MM.1S (cell line): ENCODE results near the gene CHRNB4.

Experiments used
- DNase-seq: peaks from one replicate; pipeline ENCODE4 v3.0.0-alpha.2; 2015
- H2AFZ ChIP-seq: fragments of 300-600 bp; sonication (generic); 2 replicates; pipeline ENCODE4 v1.6.0; 2016; ENCODE audit warnings: antibody characterized with exemption, low read length
- H3F3A ChIP-seq: fragments of 300-600 bp; sonication (generic); 2 replicates; pipeline ENCODE4 v1.6.1; 2016; ENCODE audit warnings: mild to moderate bottlenecking, antibody characterized with exemption, low read length, moderate library complexity, mixed read lengths; ENCODE audit not compliant: insufficient read depth
- H3K27ac ChIP-seq: fragments of 300-600 bp; sonication (generic); 2 replicates; pipeline ENCODE4 v1.5.1; 2016; ENCODE audit warnings: mild to moderate bottlenecking, low read length
- H3K27me3 ChIP-seq: fragments of 300-600 bp; sonication (generic); replicated peaks from 2 replicates; pipeline ENCODE4 v1.6.0; 2016; ENCODE audit warnings: low read length; ENCODE audit not compliant: insufficient read depth
- H3K36me3 ChIP-seq: fragments of 300-600 bp; sonication (generic); replicated peaks from 2 replicates; pipeline ENCODE4 v1.6.1; 2016; ENCODE audit warnings: mild to moderate bottlenecking, low read length, mixed read lengths; ENCODE audit not compliant: insufficient read depth
- H3K4me1 ChIP-seq: fragments of 300-600 bp; sonication (generic); 2 replicates; pipeline ENCODE4 v1.6.1; 2016; ENCODE audit warnings: low read length, mixed read lengths
- H3K4me2 ChIP-seq: fragments of 300-600 bp; sonication (generic); 2 replicates; pipeline ENCODE4 v1.6.0; 2016; ENCODE audit warnings: low read depth, low read length
- H3K4me3 ChIP-seq: fragments of 300-600 bp; sonication (generic); 2 replicates; pipeline ENCODE4 v1.5.1; 2016; ENCODE audit warnings: low read length, mixed read lengths
- H3K79me2 ChIP-seq: fragments of 300-600 bp; sonication (generic); 2 replicates; pipeline ENCODE4 v1.6.1; 2016; ENCODE audit warnings: mixed run types, low read length, mixed read lengths
- H3K9ac ChIP-seq: fragments of 300-600 bp; sonication (generic); 2 replicates; pipeline ENCODE4 v1.6.1; 2016; ENCODE audit warnings: low read length, mixed read lengths
- H3K9me2 ChIP-seq: fragments of 300-600 bp; sonication (generic); replicated peaks from 2 replicates; pipeline ENCODE4 v1.6.1; 2016; ENCODE audit warnings: mild to moderate bottlenecking, low read length, mixed read lengths; ENCODE audit not compliant: insufficient read depth
- H3K9me3 ChIP-seq: fragments of 300-600 bp; sonication (generic); replicated peaks from 2 replicates; pipeline ENCODE4 v1.6.1; 2016; ENCODE audit warnings: mild to moderate bottlenecking, low read length, mixed read lengths; ENCODE audit not compliant: insufficient read depth
- H4K20me1 ChIP-seq: fragments of 300-600 bp; sonication (generic); 2 replicates; pipeline ENCODE4 v1.6.1; 2016; ENCODE audit warnings: mild to moderate bottlenecking, low read length, moderate library complexity, mixed read lengths; ENCODE audit not compliant: insufficient read depth
- EZH2 ChIP-seq: fragments of 300-600 bp; sonication (generic); optimal IDR thresholded peaks from 2 replicates; pipeline ENCODE3; 2017; ENCODE audit warnings: low read depth, mild to moderate bottlenecking, antibody characterized with exemption, low read length, mixed read lengths
- EZH2phosphoT487 ChIP-seq: fragments of 300-600 bp; sonication (generic); IDR thresholded peaks from 2 replicates; pipeline ENCODE4 v1.6.1; 2018; ENCODE audit warnings: antibody characterized with exemption, low read length
- TF ChIP-seq, protein P1 (sequence below): fragments of 300-600 bp; sonication (generic); IDR thresholded peaks from 2 replicates; pipeline ENCODE4 v1.5.1; 2016; ENCODE audit warnings: antibody characterized with exemption, low read length, mixed read lengths

CHRNB4 gene

GRCh38 chr15:78626381-78626995 is 14.5 kb downstream of the CHRNB4 start:
- Histone ChIP-seq H3K27ac (no peak overlapping the region), H3K36me3 (no peaks in the 10 kb centered on the region), H3F3A (no peaks in the 10 kb centered on the region), H4K20me1 (no peaks in the 10 kb centered on the region), H2AFZ (no peak overlapping the region), H3K9ac (no peak overlapping the region), H3K4me2 (no peak overlapping the region), H3K4me3 (no peak overlapping the region), H3K4me1 (no peaks in the 10 kb centered on the region), H3K9me3 (no peaks in the 10 kb centered on the region), H3K27me3 (peaks cover 5% of the 10 kb centered on the region; the same call in 1 of the 2 replicates), H3K9me2 (no peaks in the 10 kb centered on the region), H3K79me2 (no peaks in the 10 kb centered on the region)
- no peak for DNase-seq
- TF ChIP-seq, protein P1, sequence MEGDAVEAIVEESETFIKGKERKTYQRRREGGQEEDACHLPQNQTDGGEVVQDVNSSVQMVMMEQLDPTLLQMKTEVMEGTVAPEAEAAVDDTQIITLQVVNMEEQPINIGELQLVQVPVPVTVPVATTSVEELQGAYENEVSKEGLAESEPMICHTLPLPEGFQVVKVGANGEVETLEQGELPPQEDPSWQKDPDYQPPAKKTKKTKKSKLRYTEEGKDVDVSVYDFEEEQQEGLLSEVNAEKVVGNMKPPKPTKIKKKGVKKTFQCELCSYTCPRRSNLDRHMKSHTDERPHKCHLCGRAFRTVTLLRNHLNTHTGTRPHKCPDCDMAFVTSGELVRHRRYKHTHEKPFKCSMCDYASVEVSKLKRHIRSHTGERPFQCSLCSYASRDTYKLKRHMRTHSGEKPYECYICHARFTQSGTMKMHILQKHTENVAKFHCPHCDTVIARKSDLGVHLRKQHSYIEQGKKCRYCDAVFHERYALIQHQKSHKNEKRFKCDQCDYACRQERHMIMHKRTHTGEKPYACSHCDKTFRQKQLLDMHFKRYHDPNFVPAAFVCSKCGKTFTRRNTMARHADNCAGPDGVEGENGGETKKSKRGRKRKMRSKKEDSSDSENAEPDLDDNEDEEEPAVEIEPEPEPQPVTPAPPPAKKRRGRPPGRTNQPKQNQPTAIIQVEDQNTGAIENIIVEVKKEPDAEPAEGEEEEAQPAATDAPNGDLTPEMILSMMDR: no peak
- TF ChIP-seq EZH2 (no peak), EZH2phosphoT487 (no peak)

GRCh38 chr15:78625606-78626280 is 15.3 kb downstream of the CHRNB4 start:
- Histone ChIP-seq H3K27ac (no peak overlapping the region), H3K36me3 (no peaks in the 10 kb centered on the region), H3K4me1 (no peaks in the 10 kb centered on the region), H3K9me2 (no peaks in the 10 kb centered on the region), H3F3A (no peaks in the 10 kb centered on the region), H3K9me3 (no peaks in the 10 kb centered on the region), H3K27me3 (peaks cover 5% of the 10 kb centered on the region; the same call in 1 of the 2 replicates), H3K4me3 (no peak overlapping the region), H2AFZ (no peak overlapping the region), H4K20me1 (no peaks in the 10 kb centered on the region), H3K9ac (no peak overlapping the region), H3K4me2 (no peak overlapping the region), H3K79me2 (no peaks in the 10 kb centered on the region)
- DNase-seq: no peak
- no peak for TF ChIP-seq EZH2phosphoT487
- TF ChIP-seq, protein P1: no peak
- no peak for TF ChIP-seq EZH2

DNA sequence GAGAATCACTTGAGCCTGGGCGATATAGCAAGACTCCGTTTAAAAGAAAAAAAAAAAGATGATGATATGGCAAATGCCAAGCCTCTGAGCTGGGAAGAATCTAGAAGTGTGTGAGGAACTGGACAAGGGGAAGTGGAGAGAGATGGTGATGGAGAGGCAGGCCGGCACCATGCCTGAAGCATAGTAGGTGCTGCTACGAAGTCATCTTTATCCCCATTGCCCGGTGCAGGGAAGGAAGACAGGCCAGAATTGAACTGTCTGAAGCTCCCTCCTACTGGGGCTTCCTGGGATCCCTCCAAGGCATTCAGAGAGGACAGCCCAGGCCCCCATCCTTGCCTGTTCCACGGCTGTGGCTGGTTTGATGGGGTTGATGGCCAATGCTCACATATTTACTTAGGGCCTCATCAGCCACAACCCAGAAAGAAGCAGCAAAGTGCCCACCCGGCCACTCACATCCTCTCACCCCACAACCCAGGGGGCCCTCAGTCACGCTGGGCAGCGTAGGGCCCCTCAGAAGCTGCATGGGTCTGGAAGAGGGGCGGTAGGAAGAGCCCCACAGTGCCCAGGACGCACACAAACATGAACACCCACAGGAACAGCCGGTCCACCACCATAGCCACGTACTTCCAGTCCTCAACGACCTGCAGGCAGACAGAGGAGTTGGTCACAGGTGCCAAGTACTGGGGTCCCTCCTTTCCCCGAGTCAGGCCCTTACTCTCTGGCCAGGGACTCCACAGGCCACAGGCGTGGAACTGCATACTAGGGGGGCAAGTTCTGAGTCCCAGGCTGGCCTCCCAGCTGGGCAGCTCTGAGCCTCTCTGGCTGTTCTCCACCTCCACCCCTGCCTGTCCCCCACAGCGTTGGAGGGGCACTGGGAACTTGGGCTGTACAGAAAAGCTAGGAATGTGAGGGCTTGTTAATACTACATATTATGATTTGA is 16.1 kb downstream of the CHRNB4 start:
- Histone ChIP-seq H3F3A (no peaks in the 10 kb centered on the region), H3K9me3 (no peaks in the 10 kb centered on the region), H3K27me3 (peaks cover 11% of the 10 kb centered on the region; the same call in 1 of the 2 replicates), H4K20me1 (no peaks in the 10 kb centered on the region), H3K36me3 (no peaks in the 10 kb centered on the region), H3K9ac (no peak overlapping the region), H2AFZ (no peak overlapping the region), H3K4me2 (no peak overlapping the region), H3K4me3 (no peak overlapping the region), H3K9me2 (no peaks in the 10 kb centered on the region), H3K27ac (no peak overlapping the region), H3K79me2 (no peaks in the 10 kb centered on the region), H3K4me1 (no peaks in the 10 kb centered on the region)
- TF ChIP-seq, protein P1: no peak
- no peak for DNase-seq
